ENCODE measurements around the gene SAMD14.

The SAMD14 gene

GRCh38 chr17:50164697-50164988, 34.7 kb upstream of the SAMD14 start:
- H3K27ac ChIP-seq, result no peak overlapping the region
- TF ChIP-seq ZFX (IDR thresholded peaks at IDR 0.05; ENCODE audit: borderline replicate concordance), result no peak

GRCh38 chr17:50163843-50164696, 34.1 kb upstream of the SAMD14 start:
- TF ChIP-seq CTCF (IDR thresholded peaks at IDR 0.05), result no peak
- no peak for TF ChIP-seq ZFX (IDR thresholded peaks at IDR 0.05; ENCODE audit: borderline replicate concordance)
- H3K27ac ChIP-seq, result no peak overlapping the region

GRCh38 chr17:50162466-50163254, 32.7 kb upstream of the SAMD14 start:
- TF ChIP-seq ZFX (IDR thresholded peaks at IDR 0.05; ENCODE audit: borderline replicate concordance) (no peak), CTCF (IDR thresholded peaks at IDR 0.05) (no peak)
- H3K27ac ChIP-seq, result no peak overlapping the region

GRCh38 chr17:50161911-50162288, 31.9 kb upstream of the SAMD14 start:
- no peak for TF ChIP-seq CTCF (IDR thresholded peaks at IDR 0.05)
- no peak for TF ChIP-seq ZFX (IDR thresholded peaks at IDR 0.05; ENCODE audit: borderline replicate concordance)

GRCh38 chr17:50161023-50161910, 31.3 kb upstream of the SAMD14 start:
- TF ChIP-seq ZFX (IDR thresholded peaks at IDR 0.05; ENCODE audit: borderline replicate concordance), result no peak
- peak; percentile 98 for TF ChIP-seq CTCF (IDR thresholded peaks at IDR 0.05)
- peak overlapping the region; percentile 37 for H3K27ac ChIP-seq

More at GRCh38 chr17:50161911-50162288, 31.9 kb upstream of the SAMD14 start:
- H3K27ac ChIP-seq, result no peak overlapping the region

GRCh38 chr17:50157891-50158290, 27.9 kb upstream of the SAMD14 start:
- no peak for TF ChIP-seq CTCF (IDR thresholded peaks at IDR 0.05)
- TF ChIP-seq ZFX (IDR thresholded peaks at IDR 0.05; ENCODE audit: borderline replicate concordance), result no peak
- no peak overlapping the region for H3K27ac ChIP-seq

GRCh38 chr17:50155115-50155819, 25.3 kb upstream of the SAMD14 start:
- H3K27ac ChIP-seq, result no peak overlapping the region

More at GRCh38 chr17:50155115-50155819, 25.3 kb upstream of the SAMD14 start:
- TF ChIP-seq ZFX (IDR thresholded peaks at IDR 0.05; ENCODE audit: borderline replicate concordance) (no peak), CTCF (IDR thresholded peaks at IDR 0.05) (no peak)

Data from 22Rv1 (cell line).